GF-D8 (cell line): Measurements from ENCODE around the gene ANO9.
A peak's percentile ranks its signal among the peaks of the same experiment; 100 is the strongest.
"Not testable (repeated sequence)": the region's sequence is repeated elsewhere in the genome, so short reads cannot be mapped to it uniquely, and the experiment has no call there.

ENCODE experiments used
- DNase-seq: peaks from one replicate; lab custom pipeline; 2025; lab: John Stamatoyannopoulos, UW

Gene ANO9

GRCh38 chr11:415640-416041, 26.2 kb downstream of the ANO9 start:
- no peak for DNase-seq

- DNase-seq = no peak
Observed at GRCh38 chr11:414318-414857, 27.4 kb downstream of the ANO9 start.

- DNase-seq = peak; percentile 5
Observed at GRCh38 chr11:413120-414081, 28.4 kb downstream of the ANO9 start.

- DNase-seq = no peak
Observed at GRCh38 chr11:412641-413119, 29.1 kb downstream of the ANO9 start.

GRCh38 chr11:411520-411919, 30.3 kb downstream of the ANO9 start:
- not testable (repeated sequence) for DNase-seq

- DNase-seq = not testable (repeated sequence)
Observed at GRCh38 chr11:410711-411110, 31.1 kb downstream of the ANO9 start.

GRCh38 chr11:409600-410483, 32.0 kb downstream of the ANO9 start:
- no peak for DNase-seq

GRCh38 chr11:409008-409599, 32.7 kb downstream of the ANO9 start:
- no peak for DNase-seq

- no peak for DNase-seq
Observed at GRCh38 chr11:408154-409007, 33.4 kb downstream of the ANO9 start.

- no peak for DNase-seq
Observed at GRCh38 chr11:407651-408123, 34.1 kb downstream of the ANO9 start.

GRCh38 chr11:406796-407650, 34.8 kb downstream of the ANO9 start:
- DNase-seq = peak; percentile 35

- no peak for DNase-seq
Observed at GRCh38 chr11:405954-406795, 35.6 kb downstream of the ANO9 start.

GRCh38 chr11:405323-405953, 36.4 kb downstream of the ANO9 start:
- DNase-seq = no peak

- DNase-seq = no peak
Observed at GRCh38 chr11:404551-405264, 37.1 kb downstream of the ANO9 start.

- DNase-seq = no peak
Observed at GRCh38 chr11:403761-404431, 37.9 kb downstream of the ANO9 start.

- no peak for DNase-seq
Observed at GRCh38 chr11:403021-403760, 38.6 kb downstream of the ANO9 start.
